Ishikawa (cell line): Measurements from ENCODE around the gene SOHLH2.

Source experiments
- CEBPB ChIP-seq: IDR thresholded peaks from 2 replicates; pipeline ENCODE4 v1.6.1; 2012
- CREB1 ChIP-seq: IDR thresholded peaks from 2 replicates; pipeline ENCODE4 v1.6.1; 2012; ENCODE audit warnings: low read depth
- EGR1 ChIP-seq: IDR thresholded peaks from 2 replicates; pipeline ENCODE4 v1.6.1; 2012
- EP300 ChIP-seq: IDR thresholded peaks from 2 replicates; pipeline ENCODE4 v1.6.1; 2012; ENCODE audit warnings: borderline replicate concordance
- MAX ChIP-seq: IDR thresholded peaks from 2 replicates; pipeline ENCODE4 v1.6.1; 2012
- RAD21 ChIP-seq: IDR thresholded peaks from 2 replicates; pipeline ENCODE4 v1.6.1; 2012; ENCODE audit warnings: low read depth
- TAF1 ChIP-seq: IDR thresholded peaks from 2 replicates; pipeline ENCODE4 v1.6.1; 2012; ENCODE audit warnings: low read depth, mild to moderate bottlenecking
- TCF12 ChIP-seq: IDR thresholded peaks from 2 replicates; pipeline ENCODE4 v1.6.1; 2012; ENCODE audit warnings: low read depth
- YY1 ChIP-seq: IDR thresholded peaks from 2 replicates; pipeline ENCODE4 v1.6.1; 2012; ENCODE audit warnings: low read depth
- ZBTB7A ChIP-seq: IDR thresholded peaks from 2 replicates; pipeline ENCODE4 v1.6.1; 2012; ENCODE audit warnings: low read depth
- TF ChIP-seq, protein P1 (sequence below): IDR thresholded peaks from 2 replicates; pipeline ENCODE4 v1.6.1; 2012; ENCODE audit warnings: low read depth, mild to moderate bottlenecking

DNA sequence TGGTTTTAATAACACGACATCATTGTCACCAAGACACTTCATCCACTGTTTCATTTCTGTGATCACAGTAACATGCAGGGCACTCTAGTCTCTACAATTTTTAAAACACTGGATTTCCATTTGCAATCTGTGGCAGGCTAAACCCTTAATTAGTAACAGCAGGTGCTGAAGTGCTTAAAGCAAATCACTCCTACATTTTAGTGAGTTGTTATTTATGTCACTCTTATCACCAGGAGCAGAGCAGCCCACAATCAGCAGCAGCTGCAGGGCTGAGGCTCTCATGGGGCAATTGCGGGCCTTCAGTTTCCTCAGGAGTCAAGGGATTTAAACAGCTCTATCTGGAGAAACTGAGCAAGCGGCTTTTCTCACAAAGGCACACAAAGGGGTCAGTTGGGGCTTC lies 1.6 kb downstream of the SOHLH2 start:
- TF ChIP-seq TCF12: no peak
- no peak for TF ChIP-seq EP300
- TF ChIP-seq, protein P1, sequence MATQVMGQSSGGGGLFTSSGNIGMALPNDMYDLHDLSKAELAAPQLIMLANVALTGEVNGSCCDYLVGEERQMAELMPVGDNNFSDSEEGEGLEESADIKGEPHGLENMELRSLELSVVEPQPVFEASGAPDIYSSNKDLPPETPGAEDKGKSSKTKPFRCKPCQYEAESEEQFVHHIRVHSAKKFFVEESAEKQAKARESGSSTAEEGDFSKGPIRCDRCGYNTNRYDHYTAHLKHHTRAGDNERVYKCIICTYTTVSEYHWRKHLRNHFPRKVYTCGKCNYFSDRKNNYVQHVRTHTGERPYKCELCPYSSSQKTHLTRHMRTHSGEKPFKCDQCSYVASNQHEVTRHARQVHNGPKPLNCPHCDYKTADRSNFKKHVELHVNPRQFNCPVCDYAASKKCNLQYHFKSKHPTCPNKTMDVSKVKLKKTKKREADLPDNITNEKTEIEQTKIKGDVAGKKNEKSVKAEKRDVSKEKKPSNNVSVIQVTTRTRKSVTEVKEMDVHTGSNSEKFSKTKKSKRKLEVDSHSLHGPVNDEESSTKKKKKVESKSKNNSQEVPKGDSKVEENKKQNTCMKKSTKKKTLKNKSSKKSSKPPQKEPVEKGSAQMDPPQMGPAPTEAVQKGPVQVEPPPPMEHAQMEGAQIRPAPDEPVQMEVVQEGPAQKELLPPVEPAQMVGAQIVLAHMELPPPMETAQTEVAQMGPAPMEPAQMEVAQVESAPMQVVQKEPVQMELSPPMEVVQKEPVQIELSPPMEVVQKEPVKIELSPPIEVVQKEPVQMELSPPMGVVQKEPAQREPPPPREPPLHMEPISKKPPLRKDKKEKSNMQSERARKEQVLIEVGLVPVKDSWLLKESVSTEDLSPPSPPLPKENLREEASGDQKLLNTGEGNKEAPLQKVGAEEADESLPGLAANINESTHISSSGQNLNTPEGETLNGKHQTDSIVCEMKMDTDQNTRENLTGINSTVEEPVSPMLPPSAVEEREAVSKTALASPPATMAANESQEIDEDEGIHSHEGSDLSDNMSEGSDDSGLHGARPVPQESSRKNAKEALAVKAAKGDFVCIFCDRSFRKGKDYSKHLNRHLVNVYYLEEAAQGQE: no peak
- no peak for TF ChIP-seq MAX
- no peak for TF ChIP-seq YY1
- TF ChIP-seq CEBPB: no peak
- TF ChIP-seq CREB1: no peak
- TF ChIP-seq TAF1: no peak
- TF ChIP-seq ZBTB7A: no peak
- no peak for TF ChIP-seq RAD21
- TF ChIP-seq EGR1: no peak
